GM12878 (cell line): ENCODE measurements around the gene LSR. TPM values are rescaled to one million over a fixed set of nuclear protein-coding genes. Genes with fewer than 3 reads are reported as not detected.

Experiments used
- ATAC-seq: fragments of 200-7000 bp; cut with Tn5 transposase; 3 replicates; pipeline ENCODE4 v1.9.1; 2020; ENCODE audit warnings: mild to moderate bottlenecking, moderate library complexity
- BruUV-seq: library from RNA; stranded (reverse); fragments of 400-500 nt; replicated peaks from 2 replicates; lab custom pipeline; 2021; lab: Mats Ljungman, UMichigan
- CTCF ChIA-PET: fragments of 300-600 bp; sonication (Branson Sonifier 250); formaldehyde crosslinking; extraction: SDS; loops from one replicate; lab custom pipeline; 2021; ENCODE audit warnings: inconsistent platforms; lab: Yijun Ruan, JAX
- POLR2A ChIA-PET: fragments of 350-600 bp; formaldehyde crosslinking; extraction: SDS; loops from one replicate; lab custom pipeline; 2021; ENCODE audit warnings: inconsistent platforms; lab: Charles Lee
- RAD21 ChIA-PET: fragments of 300-600 bp; sonication (Branson Sonifier 250); formaldehyde crosslinking; loops from one replicate; lab custom pipeline; 2023; ENCODE audit warnings: antibody characterized with exemption; ENCODE audit not compliant: unreplicated experiment; lab: Charles Lee
- SMC1A ChIA-PET: fragments of 300-600 bp; sonication (Branson Sonifier 250); formaldehyde crosslinking; loops from one replicate; lab custom pipeline; 2023; ENCODE audit not compliant: unreplicated experiment, uncharacterized antibody; lab: Charles Lee
- DNase-seq: peaks from one replicate; pipeline ENCODE4 v3.0.0-alpha.2; 2011; ENCODE audit warnings: low read depth, low spot score
- FAIRE-seq: peaks from 3 replicates; lab custom pipeline; 2011; peaks lifted over from hg19 to GRCh38; lab: Jason Lieb, UNC
- H2AFZ ChIP-seq: 2 replicates; pipeline ENCODE4 v1.6.0; 2011; ENCODE audit warnings: low read depth, low read length, control low read depth; ENCODE audit not compliant: control insufficient read depth
- H3K27ac ChIP-seq: 2 replicates; pipeline ENCODE4 v1.5.1; 2011; ENCODE audit warnings: control low read depth; ENCODE audit not compliant: control insufficient read depth, insufficient read depth
- H3K27me3 ChIP-seq, 2 experiments: replicated peaks in 1 of 2; 2 replicates each; pipeline versions ENCODE4 v1.6.0 to v1.6.1; 2011; ENCODE audit warnings: low read length in 1 of 2; ENCODE audit not compliant: control insufficient read depth in 2 of 2, insufficient read depth in 2 of 2
- H3K36me3 ChIP-seq, 2 experiments: 2 replicates each; pipeline ENCODE4 v1.5.1; 2011; ENCODE audit warnings: low read length in 1 of 2; ENCODE audit not compliant: control insufficient read depth in 2 of 2, insufficient read depth in 2 of 2
- H3K4me1 ChIP-seq: 2 replicates; pipeline ENCODE4 v1.6.1; 2011; ENCODE audit warnings: mild to moderate bottlenecking, low read length, moderate library complexity, mixed read lengths; ENCODE audit not compliant: control insufficient read depth, insufficient read depth
- H3K4me2 ChIP-seq: 2 replicates; pipeline ENCODE4 v1.6.0; 2011; ENCODE audit warnings: control low read depth; ENCODE audit not compliant: control insufficient read depth, insufficient read depth
- H3K4me3 ChIP-seq: fragments of 200-600 bp; sonication (generic); 2 replicates; pipeline ENCODE4 v1.5.1; 2016
- H3K79me2 ChIP-seq: 2 replicates; pipeline ENCODE4 v1.6.0; 2011; ENCODE audit warnings: low read length; ENCODE audit not compliant: control insufficient read depth, insufficient read depth
- H3K9ac ChIP-seq: 2 replicates; pipeline ENCODE4 v1.8.0; 2011; ENCODE audit warnings: low read length, control low read depth, mixed read lengths; ENCODE audit not compliant: control insufficient read depth, insufficient read depth
- H3K9me3 ChIP-seq: replicated peaks from 3 replicates; pipeline ENCODE4 v1.5.1; 2011; ENCODE audit warnings: mild to moderate bottlenecking, low read length; ENCODE audit not compliant: control insufficient read depth, insufficient read depth
- H4K20me1 ChIP-seq: 2 replicates; pipeline ENCODE4 v1.6.0; 2011; ENCODE audit not compliant: control insufficient read depth, insufficient read depth
- POLR2A ChIP-seq: IDR thresholded peaks from 2 replicates; pipeline ENCODE4 v1.6.1; 2011; ENCODE audit warnings: low read depth, mild to moderate bottlenecking, low read length
- POLR2AphosphoS5 ChIP-seq: IDR thresholded peaks from 2 replicates; pipeline ENCODE4 v1.6.1; 2011; ENCODE audit warnings: mild to moderate bottlenecking, low read length, inconsistent platforms
- SREBF2 ChIP-seq: IDR thresholded peaks from 2 replicates; pipeline ENCODE4 v1.6.1; 2012; ENCODE audit warnings: mild to moderate bottlenecking, low read length
- SRF ChIP-seq, 2 experiments: IDR thresholded peaks; 2 replicates each; pipeline ENCODE4 v1.6.1; 2011; ENCODE audit warnings: low read depth in 2 of 2, low read length in 2 of 2, mild to moderate bottlenecking in 1 of 2, moderate library complexity in 1 of 2
- WGBS: methylation state at CpG from one replicate; pipeline ENCODE4 v1.1.6; 2016; ENCODE audit warnings: low lambda C conversion rate; ENCODE audit not compliant: insufficient replicate concordance, insufficient coverage; ENCODE audit errors: missing lambda C conversion rate; 5-methylcytosine and 5-hydroxymethylcytosine counted together
- in situ Hi-C: fragments of 300-500 bp; cut with MboI; formaldehyde crosslinking; loops from 9 replicates; pipeline ENCODE4 v1.14.3; 2018; ENCODE audit warnings: mixed read lengths
- intact Hi-C: fragments of 100-400 bp; cut with micrococcal nuclease; formaldehyde crosslinking; loops from one replicate; pipeline ENCODE4 v1.14.2; 2022; ENCODE audit not compliant: unreplicated experiment
- polyA plus RNA-seq, 11 experiments: library from polyadenylated mRNA; depleted of rRNA in 4 of 11; unstranded in 6 of 11; stranded (reverse) in 5 of 11; fragments of >200 nt; fragmentation: Nextera tagmentation in 4 of 11; fragmentation: Illumina TruSeq in 1 of 11; extraction: Ambion mirVana in 4 of 11; extraction: Trizol in 1 of 11; gene quantifications; 1 replicate in 1 of 11; 2 replicates in 10 of 11; pipeline versions ENCODE4 v1.2.1 to v1.2.3, GENCODE V29; 2011 to 2016; ENCODE audit warnings: inconsistent platforms in 2 of 11, missing spikeins in 2 of 11, low read depth in 1 of 11
- total RNA-seq, 4 experiments: library from RNA; depleted of rRNA in 3 of 4; stranded (reverse); fragments of >200 nt in 3 of 4; fragmentation: Illumina TruSeq in 1 of 4; extraction: Trizol in 1 of 4; gene quantifications; 2 replicates each; pipeline versions ENCODE4 v1.2.1 to v1.2.3, GENCODE V29; 2013 to 2021

The LSR gene
- total and polyA plus RNA-seq, 10 of the 15 experiments (the other 5 are each of a cell fraction or from before 2014, with no cell fraction given): 0.26 to 53.9 (median 26.3) TPM

- Histone ChIP-seq H3K27ac (no peak overlapping the region), H4K20me1 (no peaks in the 10 kb centered on the region), H2AFZ (no peak overlapping the region), H3K4me3 (no peak overlapping the region), H3K27me3 (no peaks in the 10 kb centered on the region), H3K9ac (no peak overlapping the region), H3K9me3 (no peaks in the 10 kb centered on the region), H3K79me2 (no peaks in the 10 kb centered on the region), H3K4me1 (peaks cover 13% of the 10 kb centered on the region), H3K4me2 (no peak overlapping the region)
- RAD21 ChIA-PET: no interaction called here
- POLR2A ChIA-PET: no interaction called here
- DNase-seq (no peak), FAIRE-seq (no peak), ATAC-seq (no peak)
- BruUV-seq: no TSS peak
- WGBS: 97% methylated on average over 28 of the region's 28 CpGs
- SMC1A ChIA-PET: no interaction called here
- intact Hi-C loops (no loop called here), in situ Hi-C loops (no loop called here)
- CTCF ChIA-PET: interaction anchor here (1.5 kb wide), 1 partner anchor 234 kb away, joined by 5 read pairs; no protein-coding TSS in a partner anchor
- TF ChIP-seq POLR2AphosphoS5: 0 out of 2 replicates have a peak, but pooled peaks have one; percentile 5
- no peak for TF ChIP-seq SREBF2
- TF ChIP-seq, all 136 proteins: peak for 1
- H3K36me3 ChIP-seq: peaks cover 7 to 9% of the 10 kb centered on the region in 2 experiments
Measured at GRCh38 chr19:35276706-35277281, 28.0 kb downstream of the LSR start.

- H3K4me1 ChIP-seq: peaks cover 17% of the 10 kb centered on the region
- H3K79me2 ChIP-seq: no peaks in the 10 kb centered on the region
- H3K27me3 ChIP-seq: no peaks in the 10 kb centered on the region; a peak in 2 of 4 replicates
- no peak overlapping the region for H3K4me2 ChIP-seq
- H3K9ac ChIP-seq: no peak overlapping the region
- no peak for TF ChIP-seq SRF (IDR thresholded peaks at IDR 0.05; ENCODE audit: low read depth in 2 of 2, low read length in 2 of 2)
- 0 out of 2 replicates have a peak, but pooled peaks have one; percentile 29 for TF ChIP-seq POLR2A
- TF ChIP-seq, all 136 proteins: peak for 1
- no peak for DNase-seq
- in situ Hi-C loops: no loop called here
- no TSS peak for BruUV-seq
- ChIA-PET POLR2A (no interaction called here), CTCF (no interaction called here), SMC1A (interaction anchor here (1.4 kb wide), 1 partner anchor 10 kb away, joined by 3 read pairs; no protein-coding TSS in a partner anchor), RAD21 (no interaction called here)
- Histone ChIP-seq H4K20me1 (no peaks in the 10 kb centered on the region), H3K27ac (no peak overlapping the region), H3K36me3 (peaks cover 6 to 7% of the 10 kb centered on the region in 2 experiments; a peak in 3 of 4 replicates), H3K4me3 (no peak overlapping the region), H2AFZ (no peak overlapping the region), H3K9me3 (no peaks in the 10 kb centered on the region)
- ATAC-seq: no peak
- no peak for FAIRE-seq
- 95% methylated on average over 45 of the region's 45 CpGs for WGBS
- intact Hi-C loops: no loop called here
Measured at GRCh38 chr19:35278578-35279284, 29.9 kb downstream of the LSR start.
